Mesothelial cell of epicardium (in vitro differentiated cells): ENCODE results near the gene SNED1. TPM values are rescaled to one million over a fixed set of nuclear protein-coding genes. Genes with fewer than 3 reads are reported as not detected.

Experiments used
- DNase-seq, 2 experiments: peaks; one replicate each; pipeline ENCODE4 v3.0.0; 2021; ENCODE audit warnings: low spot score in 2 of 2; ENCODE audit not compliant: unreplicated experiment in 2 of 2
- H3K27ac Mint-ChIP-seq: 2 replicates; pipeline ENCODE4 v1.8.0; 2021; ENCODE audit warnings: mixed read lengths
- H3K27me3 Mint-ChIP-seq: 2 replicates; pipeline ENCODE4 v1.8.0; 2021; ENCODE audit warnings: low read depth, mixed read lengths
- H3K36me3 Mint-ChIP-seq: 2 replicates; pipeline ENCODE4 v1.8.0; 2021; ENCODE audit warnings: mixed read lengths
- H3K4me1 Mint-ChIP-seq: 2 replicates; pipeline ENCODE4 v1.8.0; 2021; ENCODE audit warnings: mixed read lengths
- H3K4me3 Mint-ChIP-seq: 2 replicates; pipeline ENCODE4 v1.8.0; 2021; ENCODE audit warnings: mild to moderate bottlenecking, moderate library complexity, mixed read lengths
- H3K9me3 Mint-ChIP-seq: 2 replicates; pipeline ENCODE4 v1.8.0; 2021; ENCODE audit warnings: mixed read lengths
- total RNA-seq: library from RNA; stranded (reverse); gene quantifications from 3 replicates; pipeline ENCODE4 v1.2.1, GENCODE V29; 2021
- TF ChIP-seq, protein P1 (sequence below): fragments of 200-600 bp; sonication (generic); IDR thresholded peaks from one replicate; pipeline ENCODE4 v1.5.0; 2021; ENCODE audit warnings: antibody characterized with exemption; ENCODE audit not compliant: unreplicated experiment

The SNED1 gene
- total RNA-seq, 1 donor from 2014 or later: 9.4 TPM

DNA sequence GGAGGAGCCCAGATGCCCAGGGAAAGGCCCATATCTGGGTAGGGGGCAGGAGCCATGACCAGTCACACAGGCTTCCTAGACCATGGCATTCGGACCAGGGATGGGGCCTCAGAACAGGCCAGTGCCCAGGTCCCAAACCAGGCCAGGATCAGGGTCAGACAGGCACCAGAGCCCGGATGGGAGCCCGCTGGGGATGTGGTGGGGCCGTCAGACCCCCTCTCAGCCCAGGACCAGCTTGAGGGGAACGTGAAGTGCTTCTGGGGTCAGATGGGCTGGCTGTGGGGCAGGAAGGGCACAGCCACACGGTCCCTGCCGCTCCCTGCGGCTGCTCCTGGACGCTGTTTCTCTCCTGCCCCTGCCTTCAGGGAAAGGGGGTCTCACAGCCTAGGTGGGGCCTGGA, 39.1 kb downstream of the SNED1 start:
- H3K36me3 Mint-ChIP-seq: no peaks in the 10 kb centered on the region
- H3K27me3 Mint-ChIP-seq: peaks cover 89% of the 10 kb centered on the region
- H3K4me1 Mint-ChIP-seq: no peaks in the 10 kb centered on the region
- TF ChIP-seq, protein P1, sequence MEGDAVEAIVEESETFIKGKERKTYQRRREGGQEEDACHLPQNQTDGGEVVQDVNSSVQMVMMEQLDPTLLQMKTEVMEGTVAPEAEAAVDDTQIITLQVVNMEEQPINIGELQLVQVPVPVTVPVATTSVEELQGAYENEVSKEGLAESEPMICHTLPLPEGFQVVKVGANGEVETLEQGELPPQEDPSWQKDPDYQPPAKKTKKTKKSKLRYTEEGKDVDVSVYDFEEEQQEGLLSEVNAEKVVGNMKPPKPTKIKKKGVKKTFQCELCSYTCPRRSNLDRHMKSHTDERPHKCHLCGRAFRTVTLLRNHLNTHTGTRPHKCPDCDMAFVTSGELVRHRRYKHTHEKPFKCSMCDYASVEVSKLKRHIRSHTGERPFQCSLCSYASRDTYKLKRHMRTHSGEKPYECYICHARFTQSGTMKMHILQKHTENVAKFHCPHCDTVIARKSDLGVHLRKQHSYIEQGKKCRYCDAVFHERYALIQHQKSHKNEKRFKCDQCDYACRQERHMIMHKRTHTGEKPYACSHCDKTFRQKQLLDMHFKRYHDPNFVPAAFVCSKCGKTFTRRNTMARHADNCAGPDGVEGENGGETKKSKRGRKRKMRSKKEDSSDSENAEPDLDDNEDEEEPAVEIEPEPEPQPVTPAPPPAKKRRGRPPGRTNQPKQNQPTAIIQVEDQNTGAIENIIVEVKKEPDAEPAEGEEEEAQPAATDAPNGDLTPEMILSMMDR: no peak
- H3K4me3 Mint-ChIP-seq: no peak overlapping the region
- no peak for DNase-seq
- H3K9me3 Mint-ChIP-seq: no peaks in the 10 kb centered on the region
- no peak overlapping the region for H3K27ac Mint-ChIP-seq

GRCh38 chr2:241038374-241039180, 40.2 kb downstream of the SNED1 start:
- DNase-seq: no peak
- Mint-ChIP-seq H3K4me1 (no peaks in the 10 kb centered on the region), H3K9me3 (no peaks in the 10 kb centered on the region), H3K27me3 (peaks cover 89% of the 10 kb centered on the region), H3K4me3 (no peak overlapping the region), H3K36me3 (no peaks in the 10 kb centered on the region), H3K27ac (no peak overlapping the region)
- TF ChIP-seq, protein P1: no peak

DNA sequence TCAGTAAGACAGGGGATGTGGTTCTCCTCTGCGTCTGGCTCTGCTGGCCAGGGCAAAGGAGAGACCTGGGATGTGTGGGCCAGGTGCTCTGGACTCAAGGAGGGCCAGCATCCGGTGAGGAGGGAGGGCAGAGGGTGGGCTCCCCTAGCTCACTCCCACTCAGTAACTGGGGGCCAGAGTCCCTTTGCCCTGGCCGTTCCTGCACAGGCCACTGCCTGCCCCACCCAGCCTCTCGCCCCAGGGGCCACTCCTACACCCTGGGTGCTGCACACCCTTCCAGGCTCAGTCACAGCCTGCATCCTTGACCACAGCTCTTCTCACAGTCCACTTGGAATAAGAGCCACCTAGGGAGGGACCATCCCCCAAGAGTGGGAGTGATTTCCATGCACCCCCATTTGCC, 41.0 kb downstream of the SNED1 start:
- DNase-seq: no peak
- Mint-ChIP-seq H3K36me3 (no peaks in the 10 kb centered on the region), H3K4me3 (no peak overlapping the region), H3K27me3 (peaks cover 88% of the 10 kb centered on the region), H3K27ac (no peak overlapping the region), H3K9me3 (no peaks in the 10 kb centered on the region), H3K4me1 (no peaks in the 10 kb centered on the region)
- TF ChIP-seq, protein P1: no peak

GRCh38 chr2:241040081-241040803, 41.8 kb downstream of the SNED1 start:
- no peak overlapping the region for H3K27ac Mint-ChIP-seq
- H3K4me3 Mint-ChIP-seq: no peak overlapping the region
- peaks cover 84% of the 10 kb centered on the region for H3K27me3 Mint-ChIP-seq
- H3K36me3 Mint-ChIP-seq: no peaks in the 10 kb centered on the region
- DNase-seq: no peak
- no peaks in the 10 kb centered on the region for H3K4me1 Mint-ChIP-seq
- peaks cover 4% of the 10 kb centered on the region for H3K9me3 Mint-ChIP-seq
- TF ChIP-seq, protein P1: no peak

DNA sequence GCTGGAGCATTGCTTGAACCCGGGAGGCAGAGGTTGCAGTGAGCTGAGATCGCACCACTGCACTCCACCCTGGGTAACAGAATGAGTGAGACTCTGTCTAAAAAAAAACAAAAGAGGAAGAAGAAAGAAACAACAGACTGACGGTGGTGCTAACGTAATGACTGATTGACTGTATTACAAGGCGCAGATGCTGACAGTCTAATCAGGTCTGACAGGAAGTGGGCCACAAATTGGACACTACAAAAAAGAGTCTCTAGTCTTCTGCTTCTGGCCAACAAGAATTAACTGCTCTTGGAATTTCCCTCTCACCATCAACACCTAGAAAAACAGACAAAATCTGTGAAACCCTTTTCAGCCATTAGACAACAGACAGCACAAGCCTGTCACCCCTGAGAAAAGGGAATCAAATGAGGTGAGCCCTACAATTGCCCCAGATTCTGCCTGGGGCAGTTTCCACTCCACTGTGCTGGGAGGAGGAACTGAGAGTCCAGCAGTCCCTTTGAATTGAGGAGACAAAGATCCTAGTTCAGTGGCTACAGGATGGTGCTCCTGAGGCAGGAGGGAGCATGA, 43.3 kb downstream of the SNED1 start:
- DNase-seq: no peak
- no peak overlapping the region for H3K4me3 Mint-ChIP-seq
- H3K9me3 Mint-ChIP-seq: peaks cover 17% of the 10 kb centered on the region
- no peaks in the 10 kb centered on the region for H3K4me1 Mint-ChIP-seq
- TF ChIP-seq, protein P1: no peak
- no peak overlapping the region for H3K27ac Mint-ChIP-seq
- no peaks in the 10 kb centered on the region for H3K36me3 Mint-ChIP-seq
- H3K27me3 Mint-ChIP-seq: peaks cover 78% of the 10 kb centered on the region
